ENCODE measurements around the gene RAD51AP1.

DNA sequence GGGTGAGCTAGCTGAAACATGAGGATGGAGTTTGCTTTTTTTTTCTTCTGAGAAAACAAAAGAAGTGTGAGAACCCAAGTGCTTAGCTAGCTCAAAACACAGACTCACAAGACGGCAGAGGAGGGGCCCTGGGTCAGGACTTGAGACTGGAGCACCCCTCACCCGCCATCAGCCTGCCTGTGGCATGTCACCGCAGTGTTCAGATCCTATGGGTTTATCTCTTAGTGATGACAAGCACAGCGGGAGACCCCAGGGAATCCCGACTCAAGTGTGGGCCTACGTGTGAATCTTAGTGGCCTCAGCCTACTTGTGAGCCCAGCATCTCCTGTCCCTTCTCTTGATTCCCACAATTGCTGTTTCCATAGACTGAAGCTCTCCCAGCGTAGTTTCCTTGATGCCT, 46.2 kb downstream of the RAD51AP1 start:
- TF ChIP-seq POLR2A (IDR thresholded peaks at IDR 0.05): no peak
- TF ChIP-seq, protein P1, sequence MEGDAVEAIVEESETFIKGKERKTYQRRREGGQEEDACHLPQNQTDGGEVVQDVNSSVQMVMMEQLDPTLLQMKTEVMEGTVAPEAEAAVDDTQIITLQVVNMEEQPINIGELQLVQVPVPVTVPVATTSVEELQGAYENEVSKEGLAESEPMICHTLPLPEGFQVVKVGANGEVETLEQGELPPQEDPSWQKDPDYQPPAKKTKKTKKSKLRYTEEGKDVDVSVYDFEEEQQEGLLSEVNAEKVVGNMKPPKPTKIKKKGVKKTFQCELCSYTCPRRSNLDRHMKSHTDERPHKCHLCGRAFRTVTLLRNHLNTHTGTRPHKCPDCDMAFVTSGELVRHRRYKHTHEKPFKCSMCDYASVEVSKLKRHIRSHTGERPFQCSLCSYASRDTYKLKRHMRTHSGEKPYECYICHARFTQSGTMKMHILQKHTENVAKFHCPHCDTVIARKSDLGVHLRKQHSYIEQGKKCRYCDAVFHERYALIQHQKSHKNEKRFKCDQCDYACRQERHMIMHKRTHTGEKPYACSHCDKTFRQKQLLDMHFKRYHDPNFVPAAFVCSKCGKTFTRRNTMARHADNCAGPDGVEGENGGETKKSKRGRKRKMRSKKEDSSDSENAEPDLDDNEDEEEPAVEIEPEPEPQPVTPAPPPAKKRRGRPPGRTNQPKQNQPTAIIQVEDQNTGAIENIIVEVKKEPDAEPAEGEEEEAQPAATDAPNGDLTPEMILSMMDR (IDR thresholded peaks at IDR 0.05): no peak

All from prostate gland (tissue), 2 donors.